GM12878 (cell line): Measurements from ENCODE around the gene WDR41. TPM values are rescaled to one million over a fixed set of nuclear protein-coding genes. Genes with fewer than 3 reads are reported as not detected.

Experiments used
- ATAC-seq: fragments of 200-7000 bp; cut with Tn5 transposase; 3 replicates; pipeline ENCODE4 v1.9.1; 2020; ENCODE audit warnings: mild to moderate bottlenecking, moderate library complexity
- BruUV-seq: library from RNA; stranded (reverse); fragments of 400-500 nt; replicated peaks from 2 replicates; lab custom pipeline; 2021; lab: Mats Ljungman, UMichigan
- CTCF ChIA-PET: fragments of 300-600 bp; sonication (Branson Sonifier 250); formaldehyde crosslinking; extraction: SDS; loops from one replicate; lab custom pipeline; 2021; ENCODE audit warnings: inconsistent platforms; lab: Yijun Ruan, JAX
- POLR2A ChIA-PET: fragments of 350-600 bp; formaldehyde crosslinking; extraction: SDS; loops from one replicate; lab custom pipeline; 2021; ENCODE audit warnings: inconsistent platforms; lab: Charles Lee
- RAD21 ChIA-PET: fragments of 300-600 bp; sonication (Branson Sonifier 250); formaldehyde crosslinking; loops from one replicate; lab custom pipeline; 2023; ENCODE audit warnings: antibody characterized with exemption; ENCODE audit not compliant: unreplicated experiment; lab: Charles Lee
- SMC1A ChIA-PET: fragments of 300-600 bp; sonication (Branson Sonifier 250); formaldehyde crosslinking; loops from one replicate; lab custom pipeline; 2023; ENCODE audit not compliant: unreplicated experiment, uncharacterized antibody; lab: Charles Lee
- DNase-seq: peaks from one replicate; pipeline ENCODE4 v3.0.0-alpha.2; 2011; ENCODE audit warnings: low read depth, low spot score
- FAIRE-seq: peaks from 3 replicates; lab custom pipeline; 2011; peaks lifted over from hg19 to GRCh38; lab: Jason Lieb, UNC
- H2AFZ ChIP-seq: 2 replicates; pipeline ENCODE4 v1.6.0; 2011; ENCODE audit warnings: low read depth, low read length, control low read depth; ENCODE audit not compliant: control insufficient read depth
- H3K27ac ChIP-seq: 2 replicates; pipeline ENCODE4 v1.5.1; 2011; ENCODE audit warnings: control low read depth; ENCODE audit not compliant: control insufficient read depth, insufficient read depth
- H3K27me3 ChIP-seq, 2 experiments: replicated peaks in 1 of 2; 2 replicates each; pipeline versions ENCODE4 v1.6.0 to v1.6.1; 2011; ENCODE audit warnings: low read length in 1 of 2; ENCODE audit not compliant: control insufficient read depth in 2 of 2, insufficient read depth in 2 of 2
- H3K36me3 ChIP-seq, 2 experiments: 2 replicates each; pipeline ENCODE4 v1.5.1; 2011; ENCODE audit warnings: low read length in 1 of 2; ENCODE audit not compliant: control insufficient read depth in 2 of 2, insufficient read depth in 2 of 2
- H3K4me1 ChIP-seq: 2 replicates; pipeline ENCODE4 v1.6.1; 2011; ENCODE audit warnings: mild to moderate bottlenecking, low read length, moderate library complexity, mixed read lengths; ENCODE audit not compliant: control insufficient read depth, insufficient read depth
- H3K4me2 ChIP-seq: 2 replicates; pipeline ENCODE4 v1.6.0; 2011; ENCODE audit warnings: control low read depth; ENCODE audit not compliant: control insufficient read depth, insufficient read depth
- H3K4me3 ChIP-seq: fragments of 200-600 bp; sonication (generic); 2 replicates; pipeline ENCODE4 v1.5.1; 2016
- H3K79me2 ChIP-seq: 2 replicates; pipeline ENCODE4 v1.6.0; 2011; ENCODE audit warnings: low read length; ENCODE audit not compliant: control insufficient read depth, insufficient read depth
- H3K9ac ChIP-seq: 2 replicates; pipeline ENCODE4 v1.8.0; 2011; ENCODE audit warnings: low read length, control low read depth, mixed read lengths; ENCODE audit not compliant: control insufficient read depth, insufficient read depth
- H3K9me3 ChIP-seq: replicated peaks from 3 replicates; pipeline ENCODE4 v1.5.1; 2011; ENCODE audit warnings: mild to moderate bottlenecking, low read length; ENCODE audit not compliant: control insufficient read depth, insufficient read depth
- H4K20me1 ChIP-seq: 2 replicates; pipeline ENCODE4 v1.6.0; 2011; ENCODE audit not compliant: control insufficient read depth, insufficient read depth
- ASH2L ChIP-seq: fragments of 300-600, 200-600 bp; sonication (generic); IDR thresholded peaks from 2 replicates; pipeline ENCODE4 v1.6.1; 2017; ENCODE audit warnings: low read depth, mild to moderate bottlenecking, borderline replicate concordance
- KDM1A ChIP-seq: fragments of 200-600 bp; sonication (generic); IDR thresholded peaks from 2 replicates; pipeline ENCODE4 v1.6.1; 2016; ENCODE audit warnings: borderline replicate concordance
- NRF1 ChIP-seq: conservative IDR thresholded peaks from 2 replicates; pipeline ENCODE4 v1.6.1; 2011; ENCODE audit warnings: mild to moderate bottlenecking, low read depth, low read length, improper control_type of control experiment
- RCOR1 ChIP-seq: conservative IDR thresholded peaks from 2 replicates; pipeline ENCODE4 v1.6.1; 2012; ENCODE audit warnings: low read depth, low read length, improper control_type of control experiment
- USF2 ChIP-seq: IDR thresholded peaks from 2 replicates; pipeline ENCODE4 v1.6.1; 2011; ENCODE audit warnings: low read depth, low read length, improper control_type of control experiment, borderline replicate concordance
- WRNIP1 ChIP-seq: IDR thresholded peaks from 2 replicates; pipeline ENCODE4 v1.6.1; 2011; ENCODE audit warnings: low read depth, low read length, improper control_type of control experiment, borderline replicate concordance
- ZBED1 ChIP-seq: IDR thresholded peaks from 2 replicates; pipeline ENCODE4 v1.6.1; 2016; ENCODE audit warnings: borderline replicate concordance
- WGBS: methylation state at CpG from one replicate; pipeline ENCODE4 v1.1.6; 2016; ENCODE audit warnings: low lambda C conversion rate; ENCODE audit not compliant: insufficient replicate concordance, insufficient coverage; ENCODE audit errors: missing lambda C conversion rate; 5-methylcytosine and 5-hydroxymethylcytosine counted together
- in situ Hi-C: fragments of 300-500 bp; cut with MboI; formaldehyde crosslinking; loops from 9 replicates; pipeline ENCODE4 v1.14.3; 2018; ENCODE audit warnings: mixed read lengths
- intact Hi-C: fragments of 100-400 bp; cut with micrococcal nuclease; formaldehyde crosslinking; loops from one replicate; pipeline ENCODE4 v1.14.2; 2022; ENCODE audit not compliant: unreplicated experiment
- polyA plus RNA-seq, 11 experiments: library from polyadenylated mRNA; depleted of rRNA in 4 of 11; unstranded in 6 of 11; stranded (reverse) in 5 of 11; fragments of >200 nt; fragmentation: Nextera tagmentation in 4 of 11; fragmentation: Illumina TruSeq in 1 of 11; extraction: Ambion mirVana in 4 of 11; extraction: Trizol in 1 of 11; gene quantifications; 1 replicate in 1 of 11; 2 replicates in 10 of 11; pipeline versions ENCODE4 v1.2.1 to v1.2.3, GENCODE V29; 2011 to 2016; ENCODE audit warnings: inconsistent platforms in 2 of 11, missing spikeins in 2 of 11, low read depth in 1 of 11
- total RNA-seq, 4 experiments: library from RNA; depleted of rRNA in 3 of 4; stranded (reverse); fragments of >200 nt in 3 of 4; fragmentation: Illumina TruSeq in 1 of 4; extraction: Trizol in 1 of 4; gene quantifications; 2 replicates each; pipeline versions ENCODE4 v1.2.1 to v1.2.3, GENCODE V29; 2013 to 2021
- TF ChIP-seq, protein P1 (sequence below), 3 experiments: IDR thresholded peaks in 2 of 3; conservative IDR thresholded peaks in 1 of 3; 2 replicates each; pipeline ENCODE4 v1.5.1; 2011; ENCODE audit warnings: low read depth in 3 of 3, low read length in 3 of 3, mild to moderate bottlenecking in 3 of 3, control low read depth in 2 of 3, moderate library complexity in 2 of 3, inconsistent platforms in 1 of 3, mixed read lengths in 1 of 3; ENCODE audit not compliant: control insufficient read depth in 2 of 3, insufficient read depth in 1 of 3; ENCODE audit errors: extremely low read depth in 1 of 3

Gene WDR41
- total and polyA plus RNA-seq, 10 of the 15 experiments (the other 5 are each of a cell fraction or from before 2014, with no cell fraction given) = 60.0 to 124 (median 84.4) TPM

DNA sequence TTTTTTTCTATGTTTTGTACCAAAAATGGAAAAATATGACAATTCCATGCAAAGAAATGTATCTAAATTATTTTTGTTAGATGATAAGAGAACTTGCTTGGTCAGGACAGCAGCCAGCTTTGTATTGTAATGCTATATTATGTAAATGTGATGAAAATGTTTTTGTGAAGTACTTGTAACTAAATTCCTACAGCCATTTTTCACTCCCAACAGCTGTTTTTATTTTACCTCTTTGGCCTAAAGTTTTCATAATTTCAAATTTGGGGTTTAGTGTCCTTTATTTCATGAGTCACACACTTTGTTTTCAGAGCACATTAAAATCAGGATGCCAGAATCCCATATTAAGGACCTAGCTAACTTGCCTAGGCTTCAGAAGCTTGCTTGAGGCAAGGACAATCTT lies 64.1 kb downstream of the WDR41 start (continued):
- TF ChIP-seq, protein P1, sequence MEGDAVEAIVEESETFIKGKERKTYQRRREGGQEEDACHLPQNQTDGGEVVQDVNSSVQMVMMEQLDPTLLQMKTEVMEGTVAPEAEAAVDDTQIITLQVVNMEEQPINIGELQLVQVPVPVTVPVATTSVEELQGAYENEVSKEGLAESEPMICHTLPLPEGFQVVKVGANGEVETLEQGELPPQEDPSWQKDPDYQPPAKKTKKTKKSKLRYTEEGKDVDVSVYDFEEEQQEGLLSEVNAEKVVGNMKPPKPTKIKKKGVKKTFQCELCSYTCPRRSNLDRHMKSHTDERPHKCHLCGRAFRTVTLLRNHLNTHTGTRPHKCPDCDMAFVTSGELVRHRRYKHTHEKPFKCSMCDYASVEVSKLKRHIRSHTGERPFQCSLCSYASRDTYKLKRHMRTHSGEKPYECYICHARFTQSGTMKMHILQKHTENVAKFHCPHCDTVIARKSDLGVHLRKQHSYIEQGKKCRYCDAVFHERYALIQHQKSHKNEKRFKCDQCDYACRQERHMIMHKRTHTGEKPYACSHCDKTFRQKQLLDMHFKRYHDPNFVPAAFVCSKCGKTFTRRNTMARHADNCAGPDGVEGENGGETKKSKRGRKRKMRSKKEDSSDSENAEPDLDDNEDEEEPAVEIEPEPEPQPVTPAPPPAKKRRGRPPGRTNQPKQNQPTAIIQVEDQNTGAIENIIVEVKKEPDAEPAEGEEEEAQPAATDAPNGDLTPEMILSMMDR (IDR thresholded peaks at IDR 0.05 in 2 of 3, conservative IDR thresholded peaks at IDR 0.05 in 1 of 3; ENCODE audit: control insufficient read depth in 2 of 3, extremely low read depth in 1 of 3, insufficient read depth in 1 of 3, low read depth in 3 of 3, low read length in 3 of 3) = no peak
- TF ChIP-seq ASH2L (no peak), ZBED1 (no peak), WRNIP1 (no peak)
- TF ChIP-seq, all 136 proteins: peak for 0

DNA sequence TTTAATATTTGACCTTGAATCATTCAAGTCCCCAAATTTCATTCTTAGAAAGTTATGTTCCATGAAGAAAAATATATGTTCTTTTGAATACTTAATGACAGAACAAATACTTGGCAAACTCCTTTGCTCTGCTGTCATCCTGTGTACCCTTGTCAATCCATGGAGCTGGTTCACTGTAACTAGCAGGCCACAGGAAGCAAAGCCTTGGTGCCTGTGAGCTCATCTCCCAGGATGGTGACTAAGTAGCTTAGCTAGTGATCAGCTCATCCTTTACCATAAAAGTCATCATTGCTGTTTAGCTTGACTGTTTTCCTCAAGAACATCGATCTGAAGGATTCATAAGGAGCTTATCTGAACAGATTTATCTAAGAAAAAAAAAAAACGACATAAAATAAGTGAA lies 65.4 kb downstream of the WDR41 start:
- Histone ChIP-seq H2AFZ (no peak overlapping the region), H3K27me3 (no peaks in the 10 kb centered on the region), H3K27ac (no peak overlapping the region), H3K36me3 (peaks cover 0 to 20% of the 10 kb centered on the region in 2 experiments; a peak in 2 of 4 replicates), H3K4me3 (no peak overlapping the region), H3K9me3 (no peaks in the 10 kb centered on the region), H3K79me2 (no peaks in the 10 kb centered on the region), H3K4me1 (no peaks in the 10 kb centered on the region), H3K4me2 (no peak overlapping the region), H3K9ac (no peak overlapping the region), H4K20me1 (no peaks in the 10 kb centered on the region)
- TF ChIP-seq USF2 (no peak), NRF1 (no peak), KDM1A (no peak), RCOR1 (no peak)
- DNase-seq (no peak), ATAC-seq (no peak), FAIRE-seq (no peak)
- no TSS peak for BruUV-seq
- ChIA-PET CTCF (interaction anchor here (0.6 to 2.5 kb wide), 4 partner anchors 10 to 184 kb away, joined by 3 to 14 read pairs (median 4); partner anchors contain the start of gene WDR41), RAD21 (interaction anchor here (0.6 to 1.2 kb wide), 4 partner anchors 30 to 1043 kb away, joined by 3 to 4 read pairs (median 4); partner anchors contain the start of gene WDR41), SMC1A (interaction anchor here (0.7 to 3.3 kb wide), 13 partner anchors 9 to 341 kb away, joined by 3 to 21 read pairs (median 5); no protein-coding TSS in a partner anchor), POLR2A (interaction anchor here (0.6 to 0.7 kb wide), 5 partner anchors 8 to 1804 kb away, joined by 3 to 5 read pairs (median 3); no protein-coding TSS in a partner anchor)
- intact Hi-C loops = no loop called here
- WGBS = 100% methylated on average over 2 of the region's 2 CpGs
- in situ Hi-C loops = no loop called here
